Mammary epithelial cell (primary cell): Measurements from ENCODE around the gene TSACC.

Experiments
- EZH2 ChIP-seq: IDR thresholded peaks from 2 replicates; pipeline ENCODE4 v1.6.1; 2012; ENCODE audit warnings: low read length, inconsistent platforms, borderline replicate concordance
- TF ChIP-seq, protein P1 (sequence below), 2 donors: IDR thresholded peaks in 1 of 2; conservative IDR thresholded peaks in 1 of 2; 2 replicates each; pipeline ENCODE4 v1.5.1; 2011 to 2012; ENCODE audit warnings: inconsistent platforms in 2 of 2, low read length in 2 of 2, mild to moderate bottlenecking in 2 of 2, control low read depth in 1 of 2, low read depth in 1 of 2; ENCODE audit not compliant: insufficient read depth in 1 of 2; ENCODE audit errors: extremely low read depth in 1 of 2

GRCh38 chr1:156387870-156388173 is 49.5 kb downstream of the TSACC start:
- TF ChIP-seq, protein P1, sequence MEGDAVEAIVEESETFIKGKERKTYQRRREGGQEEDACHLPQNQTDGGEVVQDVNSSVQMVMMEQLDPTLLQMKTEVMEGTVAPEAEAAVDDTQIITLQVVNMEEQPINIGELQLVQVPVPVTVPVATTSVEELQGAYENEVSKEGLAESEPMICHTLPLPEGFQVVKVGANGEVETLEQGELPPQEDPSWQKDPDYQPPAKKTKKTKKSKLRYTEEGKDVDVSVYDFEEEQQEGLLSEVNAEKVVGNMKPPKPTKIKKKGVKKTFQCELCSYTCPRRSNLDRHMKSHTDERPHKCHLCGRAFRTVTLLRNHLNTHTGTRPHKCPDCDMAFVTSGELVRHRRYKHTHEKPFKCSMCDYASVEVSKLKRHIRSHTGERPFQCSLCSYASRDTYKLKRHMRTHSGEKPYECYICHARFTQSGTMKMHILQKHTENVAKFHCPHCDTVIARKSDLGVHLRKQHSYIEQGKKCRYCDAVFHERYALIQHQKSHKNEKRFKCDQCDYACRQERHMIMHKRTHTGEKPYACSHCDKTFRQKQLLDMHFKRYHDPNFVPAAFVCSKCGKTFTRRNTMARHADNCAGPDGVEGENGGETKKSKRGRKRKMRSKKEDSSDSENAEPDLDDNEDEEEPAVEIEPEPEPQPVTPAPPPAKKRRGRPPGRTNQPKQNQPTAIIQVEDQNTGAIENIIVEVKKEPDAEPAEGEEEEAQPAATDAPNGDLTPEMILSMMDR (conservative IDR thresholded peaks at IDR 0.05 in 1 of 2, IDR thresholded peaks at IDR 0.05 in 1 of 2; ENCODE audit: extremely low read depth in 1 of 2, insufficient read depth in 1 of 2, low read depth in 1 of 2, low read length in 2 of 2), result no peak
- no peak for TF ChIP-seq EZH2
